Neural cell (in vitro differentiated cells): ENCODE data around the gene ZNF625. TPM values are rescaled to one million over a fixed set of nuclear protein-coding genes. Genes with fewer than 3 reads are reported as not detected.

ENCODE experiments used
- H2AFZ ChIP-seq: fragments of 200-600, 300-800 bp; sonication (generic), shearing (Covaris generic); 2 replicates; pipeline ENCODE4 v1.6.0; 2014; ENCODE audit warnings: low read depth, mild to moderate bottlenecking, antibody characterized with exemption, low read length, moderate library complexity
- H3F3A ChIP-seq: fragments of 200-600 bp; shearing (Covaris generic); 2 replicates; pipeline ENCODE4 v1.6.1; 2016; ENCODE audit warnings: mild to moderate bottlenecking, moderate library complexity, mixed read lengths, antibody characterized with exemption, low read length; ENCODE audit not compliant: insufficient read depth, poor library complexity, severe bottlenecking
- H3K27ac ChIP-seq: fragments of 200-600, 300-800 bp; sonication (generic), shearing (Covaris generic); 2 replicates; pipeline ENCODE4 v1.5.1; 2014; ENCODE audit warnings: mild to moderate bottlenecking, low read length, moderate library complexity
- H3K27me3 ChIP-seq: fragments of 300-800, 200-600 bp; sonication (generic), shearing (Covaris generic); 2 replicates; pipeline ENCODE4 v1.6.0; 2014; ENCODE audit warnings: mild to moderate bottlenecking, low read depth, low read length, moderate library complexity; ENCODE audit not compliant: insufficient read depth
- H3K36me3 ChIP-seq: fragments of 300-800, 200-600 bp; sonication (generic), shearing (Covaris generic); 2 replicates; pipeline ENCODE4 v1.5.1; 2014; ENCODE audit warnings: mild to moderate bottlenecking, antibody characterized with exemption, low read length, moderate library complexity; ENCODE audit not compliant: insufficient read depth
- H3K4me2 ChIP-seq: fragments of 300-800, 200-600 bp; sonication (generic), shearing (Covaris generic); 2 replicates; pipeline ENCODE4 v1.6.0; 2014; ENCODE audit warnings: mild to moderate bottlenecking, low read length
- H3K4me3 ChIP-seq: fragments of 300-800, 200-600 bp; sonication (generic), shearing (Covaris generic); 2 replicates; pipeline ENCODE4 v1.5.1; 2014; ENCODE audit warnings: mild to moderate bottlenecking, low read length, moderate library complexity
- H3K79me2 ChIP-seq: fragments of 200-600 bp; shearing (Covaris generic); replicated peaks from 2 replicates; pipeline ENCODE4 v1.6.0; 2014; ENCODE audit warnings: mild to moderate bottlenecking, low read length, moderate library complexity; ENCODE audit not compliant: insufficient read depth
- H3K9ac ChIP-seq: fragments of 300-800, 200-600 bp; sonication (generic), shearing (Covaris generic); 2 replicates; pipeline ENCODE4 v1.6.1; 2016; ENCODE audit warnings: mild to moderate bottlenecking, low read length, mixed read lengths
- H3K9me2 ChIP-seq: fragments of 200-600 bp; shearing (Covaris generic); 2 replicates; pipeline ENCODE4 v1.6.1; 2016; ENCODE audit warnings: mild to moderate bottlenecking, low read length, mixed read lengths; ENCODE audit not compliant: insufficient read depth
- H3K9me3 ChIP-seq: fragments of 200-600, 300-800 bp; sonication (generic), shearing (Covaris generic); 2 replicates; pipeline ENCODE4 v1.6.1; 2016; ENCODE audit warnings: mild to moderate bottlenecking, mixed run types, low read length, moderate library complexity, mixed read lengths
- H4K20me1 ChIP-seq: fragments of 200-600 bp; shearing (Covaris generic); 2 replicates; pipeline ENCODE4 v1.6.1; 2016; ENCODE audit warnings: mild to moderate bottlenecking, mixed run types; ENCODE audit not compliant: insufficient read depth
- EP300 ChIP-seq: fragments of 450-650 bp; conservative IDR thresholded peaks from 2 replicates; pipeline ENCODE4 v1.6.1; 2014; ENCODE audit warnings: antibody characterized with exemption, mild to moderate bottlenecking, moderate library complexity; ENCODE audit not compliant: poor library complexity, severe bottlenecking
- EZH2 ChIP-seq: fragments of 200-600, 300-800 bp; shearing (Covaris generic), sonication (generic); IDR thresholded peaks from 2 replicates; pipeline ENCODE4 v1.6.1; 2014; ENCODE audit warnings: antibody characterized with exemption, low read length, borderline replicate concordance, mild to moderate bottlenecking; ENCODE audit not compliant: insufficient read depth, poor library complexity, severe bottlenecking
- MXI1 ChIP-seq: fragments of 450-650 bp; conservative IDR thresholded peaks from 2 replicates; pipeline ENCODE4 v1.6.1; 2014; ENCODE audit warnings: antibody characterized with exemption, mild to moderate bottlenecking; ENCODE audit not compliant: poor library complexity, severe bottlenecking
- POLR2AphosphoS5 ChIP-seq: IDR thresholded peaks from 2 replicates; pipeline ENCODE4 v1.6.1; 2012
- RAD21 ChIP-seq: fragments of 450-650 bp; conservative IDR thresholded peaks from 2 replicates; pipeline ENCODE4 v1.6.1; 2014; ENCODE audit warnings: antibody characterized with exemption, mild to moderate bottlenecking, moderate library complexity
- SMC3 ChIP-seq: fragments of 450-650 bp; conservative IDR thresholded peaks from 2 replicates; pipeline ENCODE4 v1.6.1; 2014; ENCODE audit warnings: antibody characterized with exemption, mild to moderate bottlenecking, moderate library complexity; ENCODE audit not compliant: poor library complexity
- TAF1 ChIP-seq: IDR thresholded peaks from 2 replicates; pipeline ENCODE4 v1.6.1; 2012; ENCODE audit warnings: low read depth
- polyA plus RNA-seq: library from polyadenylated mRNA; depleted of rRNA; stranded (reverse); fragments of >200 nt; gene quantifications from 2 replicates; pipeline ENCODE4 v1.2.3, GENCODE V29; 2014
- TF ChIP-seq, protein P1 (sequence below): IDR thresholded peaks from 2 replicates; pipeline ENCODE4 v1.6.1; 2012; ENCODE audit warnings: borderline replicate concordance
- TF ChIP-seq, protein P2 (sequence below): fragments of 450-650 bp; IDR thresholded peaks from 2 replicates; pipeline ENCODE4 v1.5.1; 2014; ENCODE audit warnings: antibody characterized with exemption, mild to moderate bottlenecking, moderate library complexity; ENCODE audit not compliant: poor library complexity, severe bottlenecking

Gene ZNF625
- polyA plus RNA-seq, 1 donor from 2014 or later, result 11.6 TPM

DNA sequence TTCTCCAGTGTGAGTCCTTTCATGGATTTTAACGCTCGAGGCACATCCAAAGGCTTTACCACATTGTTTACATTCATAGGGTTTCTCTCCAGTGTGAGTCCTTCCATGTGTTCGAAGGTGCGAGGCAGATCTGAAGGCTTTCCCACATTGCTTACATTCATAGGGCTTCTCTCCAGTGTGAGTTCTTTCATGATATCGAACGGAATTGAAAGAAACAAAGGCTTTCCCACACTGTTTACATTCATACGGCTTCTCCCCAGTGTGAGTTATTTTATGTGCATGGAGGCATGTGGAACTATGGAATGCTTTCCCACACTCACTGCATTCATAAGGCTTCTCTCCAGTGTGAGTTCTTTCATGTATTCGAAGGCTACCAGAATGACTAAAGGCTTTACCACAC is 11.2 kb downstream of the ZNF625 start:
- H2AFZ ChIP-seq, result no peak overlapping the region
- no peak overlapping the region for H3K4me3 ChIP-seq
- H3K9ac ChIP-seq, result no peak overlapping the region
- TF ChIP-seq POLR2AphosphoS5, result no peak
- no peak for TF ChIP-seq EP300
- no peak for TF ChIP-seq TAF1
- TF ChIP-seq, protein P1, sequence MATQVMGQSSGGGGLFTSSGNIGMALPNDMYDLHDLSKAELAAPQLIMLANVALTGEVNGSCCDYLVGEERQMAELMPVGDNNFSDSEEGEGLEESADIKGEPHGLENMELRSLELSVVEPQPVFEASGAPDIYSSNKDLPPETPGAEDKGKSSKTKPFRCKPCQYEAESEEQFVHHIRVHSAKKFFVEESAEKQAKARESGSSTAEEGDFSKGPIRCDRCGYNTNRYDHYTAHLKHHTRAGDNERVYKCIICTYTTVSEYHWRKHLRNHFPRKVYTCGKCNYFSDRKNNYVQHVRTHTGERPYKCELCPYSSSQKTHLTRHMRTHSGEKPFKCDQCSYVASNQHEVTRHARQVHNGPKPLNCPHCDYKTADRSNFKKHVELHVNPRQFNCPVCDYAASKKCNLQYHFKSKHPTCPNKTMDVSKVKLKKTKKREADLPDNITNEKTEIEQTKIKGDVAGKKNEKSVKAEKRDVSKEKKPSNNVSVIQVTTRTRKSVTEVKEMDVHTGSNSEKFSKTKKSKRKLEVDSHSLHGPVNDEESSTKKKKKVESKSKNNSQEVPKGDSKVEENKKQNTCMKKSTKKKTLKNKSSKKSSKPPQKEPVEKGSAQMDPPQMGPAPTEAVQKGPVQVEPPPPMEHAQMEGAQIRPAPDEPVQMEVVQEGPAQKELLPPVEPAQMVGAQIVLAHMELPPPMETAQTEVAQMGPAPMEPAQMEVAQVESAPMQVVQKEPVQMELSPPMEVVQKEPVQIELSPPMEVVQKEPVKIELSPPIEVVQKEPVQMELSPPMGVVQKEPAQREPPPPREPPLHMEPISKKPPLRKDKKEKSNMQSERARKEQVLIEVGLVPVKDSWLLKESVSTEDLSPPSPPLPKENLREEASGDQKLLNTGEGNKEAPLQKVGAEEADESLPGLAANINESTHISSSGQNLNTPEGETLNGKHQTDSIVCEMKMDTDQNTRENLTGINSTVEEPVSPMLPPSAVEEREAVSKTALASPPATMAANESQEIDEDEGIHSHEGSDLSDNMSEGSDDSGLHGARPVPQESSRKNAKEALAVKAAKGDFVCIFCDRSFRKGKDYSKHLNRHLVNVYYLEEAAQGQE, result no peak
- no peak for TF ChIP-seq EZH2
- no peak for TF ChIP-seq RAD21
- TF ChIP-seq SMC3, result no peak
- TF ChIP-seq, protein P2, sequence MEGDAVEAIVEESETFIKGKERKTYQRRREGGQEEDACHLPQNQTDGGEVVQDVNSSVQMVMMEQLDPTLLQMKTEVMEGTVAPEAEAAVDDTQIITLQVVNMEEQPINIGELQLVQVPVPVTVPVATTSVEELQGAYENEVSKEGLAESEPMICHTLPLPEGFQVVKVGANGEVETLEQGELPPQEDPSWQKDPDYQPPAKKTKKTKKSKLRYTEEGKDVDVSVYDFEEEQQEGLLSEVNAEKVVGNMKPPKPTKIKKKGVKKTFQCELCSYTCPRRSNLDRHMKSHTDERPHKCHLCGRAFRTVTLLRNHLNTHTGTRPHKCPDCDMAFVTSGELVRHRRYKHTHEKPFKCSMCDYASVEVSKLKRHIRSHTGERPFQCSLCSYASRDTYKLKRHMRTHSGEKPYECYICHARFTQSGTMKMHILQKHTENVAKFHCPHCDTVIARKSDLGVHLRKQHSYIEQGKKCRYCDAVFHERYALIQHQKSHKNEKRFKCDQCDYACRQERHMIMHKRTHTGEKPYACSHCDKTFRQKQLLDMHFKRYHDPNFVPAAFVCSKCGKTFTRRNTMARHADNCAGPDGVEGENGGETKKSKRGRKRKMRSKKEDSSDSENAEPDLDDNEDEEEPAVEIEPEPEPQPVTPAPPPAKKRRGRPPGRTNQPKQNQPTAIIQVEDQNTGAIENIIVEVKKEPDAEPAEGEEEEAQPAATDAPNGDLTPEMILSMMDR, result no peak
- no peak for TF ChIP-seq MXI1
- no peaks in the 10 kb centered on the region for H3K27me3 ChIP-seq
- peaks cover 19% of the 10 kb centered on the region for H3K36me3 ChIP-seq
- H3K9me2 ChIP-seq, result no peaks in the 10 kb centered on the region
- H4K20me1 ChIP-seq, result no peaks in the 10 kb centered on the region
- no peak overlapping the region for H3K4me2 ChIP-seq
- H3F3A ChIP-seq, result no peaks in the 10 kb centered on the region
- no peak overlapping the region for H3K27ac ChIP-seq
- H3K9me3 ChIP-seq, result peaks cover 4% of the 10 kb centered on the region
- peaks cover 17% of the 10 kb centered on the region for H3K79me2 ChIP-seq

DNA sequence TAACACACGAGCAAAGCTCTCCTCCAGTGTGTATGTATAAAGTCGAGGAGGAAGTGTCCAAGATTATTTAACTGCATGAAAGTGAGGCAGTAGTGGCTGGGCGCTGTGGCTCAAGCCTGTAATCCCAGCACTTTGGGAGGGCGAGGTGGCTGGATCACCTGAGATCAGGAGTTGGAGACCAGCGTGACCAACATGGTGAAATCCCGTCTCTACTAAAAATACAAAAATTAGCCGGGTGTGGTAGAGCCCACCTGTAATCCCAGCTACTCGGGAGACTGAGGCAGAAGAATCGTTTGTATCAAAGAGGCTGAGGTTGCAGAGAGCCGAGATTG is 15.2 kb downstream of the ZNF625 start:
- no peak overlapping the region for H2AFZ ChIP-seq
- TF ChIP-seq POLR2AphosphoS5, result no peak
- TF ChIP-seq, protein P1, result no peak
- TF ChIP-seq EP300, result no peak
- TF ChIP-seq TAF1, result no peak
- TF ChIP-seq SMC3, result no peak
- no peak for TF ChIP-seq EZH2
- TF ChIP-seq, protein P2, result no peak
- TF ChIP-seq RAD21, result no peak
- TF ChIP-seq MXI1, result no peak
- H3K27ac ChIP-seq, result no peak overlapping the region
- no peak overlapping the region for H3K9ac ChIP-seq
- H3K9me2 ChIP-seq, result no peaks in the 10 kb centered on the region
- peaks cover 15% of the 10 kb centered on the region for H3K36me3 ChIP-seq
- H3K9me3 ChIP-seq, result peaks cover 4% of the 10 kb centered on the region
- no peak overlapping the region for H3K4me2 ChIP-seq
- peaks cover 28% of the 10 kb centered on the region for H3K79me2 ChIP-seq
- no peaks in the 10 kb centered on the region for H3K27me3 ChIP-seq
- H3K4me3 ChIP-seq, result no peak overlapping the region
- no peaks in the 10 kb centered on the region for H3F3A ChIP-seq
- no peaks in the 10 kb centered on the region for H4K20me1 ChIP-seq
